Measurements from ENCODE around the gene TANGO6.
"Not testable (repeated sequence)": the region's sequence is repeated elsewhere in the genome, so short reads cannot be mapped to it uniquely, and the experiment has no call there.

Gene TANGO6

DNA sequence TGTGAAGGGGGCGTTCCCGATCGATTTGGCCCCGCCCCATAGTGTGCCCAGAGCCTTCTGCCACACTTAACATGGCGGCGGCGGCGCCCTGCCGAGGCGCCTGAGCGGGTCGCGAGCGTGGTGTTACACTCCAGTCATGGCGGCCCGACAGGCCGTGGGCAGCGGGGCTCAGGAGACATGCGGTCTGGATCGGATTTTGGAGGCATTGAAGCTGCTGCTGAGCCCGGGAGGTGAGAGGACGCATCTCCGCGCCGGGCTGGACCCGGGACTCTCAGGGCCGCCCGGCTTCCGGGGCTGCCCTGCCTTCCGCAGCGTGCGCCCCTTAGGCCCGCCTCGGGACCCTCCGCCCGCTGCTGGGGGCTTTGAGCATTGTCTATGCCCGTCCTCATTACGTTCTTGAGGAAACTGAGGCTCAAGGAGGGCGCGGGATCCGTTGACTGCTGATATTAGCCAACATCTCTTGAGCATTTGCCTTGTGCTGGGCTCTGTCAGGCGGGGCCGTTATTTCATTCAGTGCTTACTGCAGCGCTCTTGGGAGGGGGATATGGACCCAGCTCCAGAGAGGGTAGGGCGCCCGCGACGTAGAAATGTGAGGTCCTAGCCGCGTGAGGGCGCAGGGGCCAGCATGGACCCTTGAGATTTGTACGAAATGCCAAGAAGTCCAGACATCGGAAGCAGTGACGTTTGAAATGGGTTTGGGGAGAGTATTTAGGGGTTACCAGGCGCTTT lies at the start of gene TANGO6:
TANGO6 (plus strand) TSS at position 50 of the 729 bp plus-strand sequence; CDS start at position 137, 87 bp downstream.
- peak; percentile 84 for DNase-seq (ENCODE audit: low read depth, low spot score)

- DNase-seq (ENCODE audit: low read depth, low spot score), result no peak
These were observed 44.9 kb upstream of the TANGO6 start for GRCh38 chr16:68798398-68798797.

DNA sequence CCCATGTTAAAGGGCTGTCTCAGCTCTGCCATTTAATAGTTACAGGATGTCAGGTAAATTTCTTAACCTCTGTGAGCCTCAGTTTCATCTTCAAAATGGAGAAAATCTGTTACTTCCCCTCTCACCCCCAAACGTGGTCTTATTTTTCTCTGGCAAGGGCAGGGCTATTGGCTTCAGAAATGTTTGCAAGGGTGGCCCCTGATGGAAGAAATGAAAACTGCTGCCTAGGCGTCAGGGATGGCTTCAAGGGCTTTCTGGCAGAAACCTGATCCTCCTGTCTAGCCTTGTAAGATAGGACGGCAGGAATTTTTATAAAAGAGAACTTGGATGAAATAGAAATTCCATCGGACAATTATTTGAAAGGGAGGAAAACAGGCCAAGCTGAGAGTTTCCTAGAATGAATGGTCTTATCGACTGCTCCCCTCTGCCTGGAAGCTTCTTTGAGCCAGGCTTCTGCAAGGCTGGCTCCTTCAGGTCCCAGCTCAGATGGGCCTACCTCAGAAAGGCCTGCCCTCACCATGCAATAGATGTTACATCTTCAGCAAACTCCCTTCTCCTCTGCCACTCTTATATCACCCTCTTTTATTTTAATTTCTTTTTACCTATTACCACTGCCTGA lies 43.0 kb upstream of the TANGO6 start:
- no peak for DNase-seq (ENCODE audit: low read depth, low spot score)

GRCh38 chr16:68802190-68802589 lies 41.1 kb upstream of the TANGO6 start:
- DNase-seq (ENCODE audit: low read depth, low spot score), result no peak

GRCh38 chr16:68806422-68806821 lies 36.9 kb upstream of the TANGO6 start:
- DNase-seq (ENCODE audit: low read depth, low spot score), result no peak

- DNase-seq (ENCODE audit: low read depth, low spot score), result no peak
These were observed 36.4 kb upstream of the TANGO6 start for GRCh38 chr16:68806981-68807380.

- no peak for DNase-seq (ENCODE audit: low read depth, low spot score)
These were observed 28.8 kb upstream of the TANGO6 start for GRCh38 chr16:68814516-68814915.

- DNase-seq (ENCODE audit: low read depth, low spot score), result no peak
These were observed 19.8 kb upstream of the TANGO6 start for GRCh38 chr16:68823401-68824135.

DNA sequence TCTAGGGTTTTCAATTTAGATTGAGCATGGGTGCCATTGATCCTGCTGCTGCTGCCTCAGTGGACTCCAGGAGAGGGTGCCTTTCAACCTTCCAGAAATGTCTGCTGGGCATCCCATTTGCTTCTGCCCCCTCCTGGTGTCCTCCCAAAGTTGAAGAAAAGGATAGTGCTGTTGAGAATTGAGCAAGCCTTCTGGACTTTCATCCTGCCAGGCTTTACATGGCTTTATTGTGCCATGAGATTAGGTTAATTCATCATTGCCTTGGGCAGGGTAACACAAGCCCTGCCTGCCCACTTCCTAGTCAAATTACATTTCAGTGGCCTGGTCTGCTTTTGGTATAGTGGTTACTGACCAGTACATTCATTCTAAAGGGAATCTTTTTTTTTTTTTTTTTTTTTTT lies 17.9 kb upstream of the TANGO6 start:
- no peak for DNase-seq (ENCODE audit: low read depth, low spot score)

DNA sequence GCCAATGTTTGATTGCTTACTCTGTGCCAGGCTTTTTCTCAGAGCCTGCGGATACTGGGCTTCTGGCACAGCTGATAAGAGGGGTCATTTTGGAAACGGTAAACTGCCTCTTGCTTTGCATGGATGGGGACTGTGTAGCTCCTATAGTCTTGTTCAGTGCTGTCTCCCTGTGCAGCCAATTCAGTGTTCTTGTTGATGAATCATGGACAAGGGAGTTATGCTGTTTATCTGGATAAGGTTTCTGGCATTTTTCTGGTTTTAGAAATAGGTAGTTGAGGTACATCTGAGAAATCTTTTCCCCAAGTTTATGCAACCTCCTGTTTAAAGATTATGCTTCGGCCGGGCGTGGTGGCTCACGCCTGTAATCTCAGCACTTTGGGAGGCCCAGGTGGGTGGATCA lies 16.7 kb upstream of the TANGO6 start:
- no peak for DNase-seq (ENCODE audit: low read depth, low spot score)

DNA sequence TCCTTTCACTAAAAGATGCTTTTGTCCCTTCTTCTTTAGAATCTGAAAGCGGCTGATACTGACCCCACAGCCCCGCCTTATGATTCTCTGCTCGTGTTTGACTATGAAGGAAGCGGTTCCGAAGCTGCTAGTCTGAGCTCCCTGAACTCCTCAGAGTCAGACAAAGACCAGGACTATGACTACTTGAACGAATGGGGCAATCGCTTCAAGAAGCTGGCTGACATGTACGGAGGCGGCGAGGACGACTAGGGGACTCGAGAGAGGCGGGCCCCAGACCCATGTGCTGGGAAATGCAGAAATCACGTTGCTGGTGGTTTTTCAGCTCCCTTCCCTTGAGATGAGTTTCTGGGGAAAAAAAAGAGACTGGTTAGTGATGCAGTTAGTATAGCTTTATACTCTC lies 10.1 kb upstream of the TANGO6 start:
- DNase-seq (ENCODE audit: low read depth, low spot score), result no peak

DNA sequence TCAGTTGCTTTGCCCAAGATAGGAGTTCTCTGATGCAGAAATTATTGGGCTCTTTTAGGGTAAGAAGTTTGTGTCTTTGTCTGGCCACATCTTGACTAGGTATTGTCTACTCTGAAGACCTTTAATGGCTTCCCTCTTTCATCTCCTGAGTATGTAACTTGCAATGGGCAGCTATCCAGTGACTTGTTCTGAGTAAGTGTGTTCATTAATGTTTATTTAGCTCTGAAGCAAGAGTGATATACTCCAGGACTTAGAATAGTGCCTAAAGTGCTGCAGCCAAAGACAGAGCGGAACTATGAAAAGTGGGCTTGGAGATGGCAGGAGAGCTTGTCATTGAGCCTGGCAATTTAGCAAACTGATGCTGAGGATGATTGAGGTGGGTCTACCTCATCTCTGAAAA lies 8.8 kb upstream of the TANGO6 start:
- DNase-seq (ENCODE audit: low read depth, low spot score), result no peak

DNA sequence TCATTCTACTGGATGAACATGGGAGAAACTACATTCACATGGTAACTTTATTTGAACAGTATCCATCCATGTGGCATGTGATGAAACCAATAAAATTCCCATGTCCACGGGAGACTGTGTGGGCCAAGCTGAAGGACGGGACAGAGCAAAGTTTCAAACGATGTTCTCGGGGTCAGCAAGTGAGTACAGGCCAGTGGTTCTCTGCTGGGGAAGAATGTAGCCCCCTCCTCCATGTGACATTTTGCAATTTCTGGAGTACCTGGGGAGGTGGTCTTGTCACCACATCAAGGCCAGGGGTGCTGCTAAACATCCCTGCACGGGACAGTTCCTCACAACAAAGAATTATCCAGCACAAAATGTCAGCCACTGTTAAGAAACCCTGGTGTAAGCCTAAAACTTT lies 7.4 kb upstream of the TANGO6 start:
- no peak for DNase-seq (ENCODE audit: low read depth, low spot score)

GRCh38 chr16:68839831-68840230 lies 3.5 kb upstream of the TANGO6 start:
- no peak for DNase-seq (ENCODE audit: low read depth, low spot score)

DNA sequence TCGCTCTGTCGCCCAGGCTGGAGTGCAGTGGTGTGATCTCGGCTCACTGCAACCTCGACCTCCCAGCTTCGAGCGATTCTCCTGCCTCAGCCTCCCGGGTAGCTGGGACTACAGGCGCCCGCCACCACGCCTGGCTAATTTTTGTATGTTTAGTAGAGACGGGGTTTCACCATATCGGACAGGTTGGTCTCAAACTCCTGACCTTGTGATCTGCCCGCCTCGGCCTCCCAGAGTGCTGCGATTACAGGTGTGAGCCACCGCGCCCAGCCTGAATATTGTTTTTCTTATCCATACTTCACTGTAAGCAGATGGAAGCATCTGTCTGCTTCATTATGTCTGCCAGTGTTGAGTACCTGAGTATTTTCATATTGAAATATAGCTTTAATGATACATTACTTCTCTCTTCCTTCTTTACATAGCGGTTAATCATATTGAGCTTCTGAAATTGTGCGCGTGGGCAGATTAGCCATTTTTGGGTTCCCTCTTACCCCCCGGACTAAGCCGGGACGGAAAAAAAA lies 308 bp upstream of the TANGO6 start:
- DNase-seq (ENCODE audit: low read depth, low spot score), result not testable (repeated sequence)

- DNase-seq (ENCODE audit: low read depth, low spot score), result no peak
These were observed 857 bp downstream of the TANGO6 start for GRCh38 chr16:68844211-68844564.

DNA sequence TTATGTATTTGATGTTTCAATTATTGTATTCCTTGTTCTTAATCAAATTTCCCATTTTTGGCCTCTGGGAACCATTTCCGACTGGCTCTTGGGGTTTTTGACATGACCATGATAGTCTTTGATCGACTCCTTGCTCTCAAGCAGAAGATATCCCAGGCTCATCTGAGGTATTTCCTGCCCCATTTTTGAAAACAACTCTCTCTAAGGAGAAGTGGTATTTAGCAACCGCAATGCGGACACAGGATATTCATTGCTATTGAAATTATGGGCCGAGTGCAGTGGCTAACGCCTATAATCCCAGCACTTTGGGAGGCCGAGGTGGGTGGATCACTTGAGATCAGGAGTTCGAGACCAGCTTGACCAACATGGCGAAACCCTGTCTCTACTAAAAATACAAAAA lies 5.5 kb downstream of the TANGO6 start:
- DNase-seq (ENCODE audit: low read depth, low spot score), result no peak

DNA sequence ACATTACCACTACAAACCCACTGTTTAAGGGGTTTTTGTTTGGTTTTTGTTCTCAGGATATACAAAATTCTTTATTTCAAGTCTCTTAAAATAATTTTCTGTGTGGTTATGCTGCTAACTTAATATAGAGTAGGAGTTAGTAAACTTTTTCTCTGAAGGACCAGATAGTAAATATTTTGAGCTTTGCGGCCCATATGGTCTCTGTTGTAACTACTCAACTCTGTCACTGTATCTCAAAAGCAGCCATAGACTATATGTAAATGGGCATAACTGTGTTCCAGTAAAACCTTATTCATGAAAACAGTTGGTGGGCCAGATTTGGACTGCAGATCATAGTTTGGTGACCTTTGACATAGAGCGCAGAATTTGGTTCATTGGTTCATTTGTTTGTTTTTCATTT lies 7.2 kb downstream of the TANGO6 start:
- no peak for DNase-seq (ENCODE audit: low read depth, low spot score)

GRCh38 chr16:68851601-68852000 lies 8.3 kb downstream of the TANGO6 start:
- DNase-seq (ENCODE audit: low read depth, low spot score), result no peak

DNA sequence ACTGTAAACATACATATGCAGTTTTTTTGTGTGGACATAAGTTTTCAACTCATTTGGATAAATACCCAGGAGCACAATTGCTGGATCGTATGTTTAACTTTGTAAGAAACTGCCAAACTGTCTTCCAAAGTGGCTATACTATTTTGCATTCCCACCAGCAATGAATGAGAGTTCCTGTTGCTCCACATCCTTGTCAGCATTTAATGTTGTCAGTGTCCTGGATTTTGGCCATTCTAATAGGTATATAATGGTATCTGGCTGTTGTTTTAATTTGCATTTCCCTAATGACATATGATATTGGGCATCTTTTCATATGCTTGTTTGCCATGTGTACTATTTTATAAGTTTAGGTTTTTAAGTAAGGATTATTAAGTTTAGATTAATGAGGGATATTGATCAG lies 14.1 kb downstream of the TANGO6 start:
- no peak for DNase-seq (ENCODE audit: low read depth, low spot score)

GRCh38 chr16:68859828-68860227 lies 16.5 kb downstream of the TANGO6 start:
- DNase-seq (ENCODE audit: low read depth, low spot score), result no peak

- DNase-seq (ENCODE audit: low read depth, low spot score), result no peak
These were observed 17.9 kb downstream of the TANGO6 start for GRCh38 chr16:68860978-68861892.

Measured in activated CD4-positive, CD25-positive, alpha-beta regulatory T cell treated with anti-CD3 and anti-CD28 coated beads, Interleukin-2, amount 50 U/mL, for 16 hours (primary cell).